ENCODE results near the gene SCLY.
A peak's percentile ranks its signal among the peaks of the same experiment; 100 is the strongest.
"Not testable (repeated sequence)": the region's sequence is repeated elsewhere in the genome, so short reads cannot be mapped to it uniquely, and the experiment has no call there.

The SCLY gene

DNA sequence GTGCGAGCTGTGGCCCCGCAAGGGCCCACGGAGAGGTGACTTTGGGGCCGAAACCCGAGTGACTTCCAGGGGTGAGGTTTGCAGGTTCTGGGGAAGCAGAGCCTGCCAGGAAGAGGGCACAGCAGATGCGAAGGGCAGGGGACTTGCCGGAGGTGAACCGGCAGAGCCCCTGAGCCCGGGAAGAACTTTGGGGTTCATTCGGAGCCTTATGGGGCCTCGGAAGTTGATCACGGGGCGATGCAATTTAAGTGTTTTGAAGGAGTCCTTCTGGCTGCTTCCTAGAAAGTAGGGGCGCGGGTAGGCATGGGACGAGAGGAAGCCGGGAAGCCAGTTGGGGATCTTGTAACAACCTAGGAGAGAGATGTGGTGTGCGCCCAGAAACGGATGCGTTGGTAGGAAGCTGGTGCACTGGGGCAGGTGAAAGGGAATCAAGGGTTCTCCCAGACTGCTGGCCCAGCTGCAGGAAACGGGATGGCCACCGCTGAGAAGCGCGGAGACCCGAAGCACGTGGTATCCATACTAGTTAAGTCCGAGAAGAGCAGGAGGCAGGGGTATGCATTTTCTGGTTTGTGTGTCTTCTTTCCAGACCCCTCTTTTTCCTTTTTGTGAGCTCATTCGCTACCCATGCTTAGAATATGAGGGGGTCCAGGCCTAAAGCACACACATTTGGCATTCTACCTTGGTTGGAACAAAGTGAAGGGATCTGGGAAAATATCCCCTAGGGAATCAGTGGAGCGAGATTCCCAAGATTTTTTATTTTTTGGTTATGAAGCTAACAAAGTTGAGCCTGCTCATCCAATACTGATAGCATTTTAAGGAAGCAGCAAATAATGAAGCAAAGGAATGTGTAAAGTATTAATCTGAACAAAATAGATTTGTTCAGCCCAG, 758 bp downstream of the SCLY start:
- TF ChIP-seq, protein P1, sequence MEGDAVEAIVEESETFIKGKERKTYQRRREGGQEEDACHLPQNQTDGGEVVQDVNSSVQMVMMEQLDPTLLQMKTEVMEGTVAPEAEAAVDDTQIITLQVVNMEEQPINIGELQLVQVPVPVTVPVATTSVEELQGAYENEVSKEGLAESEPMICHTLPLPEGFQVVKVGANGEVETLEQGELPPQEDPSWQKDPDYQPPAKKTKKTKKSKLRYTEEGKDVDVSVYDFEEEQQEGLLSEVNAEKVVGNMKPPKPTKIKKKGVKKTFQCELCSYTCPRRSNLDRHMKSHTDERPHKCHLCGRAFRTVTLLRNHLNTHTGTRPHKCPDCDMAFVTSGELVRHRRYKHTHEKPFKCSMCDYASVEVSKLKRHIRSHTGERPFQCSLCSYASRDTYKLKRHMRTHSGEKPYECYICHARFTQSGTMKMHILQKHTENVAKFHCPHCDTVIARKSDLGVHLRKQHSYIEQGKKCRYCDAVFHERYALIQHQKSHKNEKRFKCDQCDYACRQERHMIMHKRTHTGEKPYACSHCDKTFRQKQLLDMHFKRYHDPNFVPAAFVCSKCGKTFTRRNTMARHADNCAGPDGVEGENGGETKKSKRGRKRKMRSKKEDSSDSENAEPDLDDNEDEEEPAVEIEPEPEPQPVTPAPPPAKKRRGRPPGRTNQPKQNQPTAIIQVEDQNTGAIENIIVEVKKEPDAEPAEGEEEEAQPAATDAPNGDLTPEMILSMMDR (IDR thresholded peaks at IDR 0.05; ENCODE audit: low read depth, low read length): no peak
- DNase-seq (ENCODE audit: low read depth in 2 of 2): peak; percentile 46 to 51

DNA sequence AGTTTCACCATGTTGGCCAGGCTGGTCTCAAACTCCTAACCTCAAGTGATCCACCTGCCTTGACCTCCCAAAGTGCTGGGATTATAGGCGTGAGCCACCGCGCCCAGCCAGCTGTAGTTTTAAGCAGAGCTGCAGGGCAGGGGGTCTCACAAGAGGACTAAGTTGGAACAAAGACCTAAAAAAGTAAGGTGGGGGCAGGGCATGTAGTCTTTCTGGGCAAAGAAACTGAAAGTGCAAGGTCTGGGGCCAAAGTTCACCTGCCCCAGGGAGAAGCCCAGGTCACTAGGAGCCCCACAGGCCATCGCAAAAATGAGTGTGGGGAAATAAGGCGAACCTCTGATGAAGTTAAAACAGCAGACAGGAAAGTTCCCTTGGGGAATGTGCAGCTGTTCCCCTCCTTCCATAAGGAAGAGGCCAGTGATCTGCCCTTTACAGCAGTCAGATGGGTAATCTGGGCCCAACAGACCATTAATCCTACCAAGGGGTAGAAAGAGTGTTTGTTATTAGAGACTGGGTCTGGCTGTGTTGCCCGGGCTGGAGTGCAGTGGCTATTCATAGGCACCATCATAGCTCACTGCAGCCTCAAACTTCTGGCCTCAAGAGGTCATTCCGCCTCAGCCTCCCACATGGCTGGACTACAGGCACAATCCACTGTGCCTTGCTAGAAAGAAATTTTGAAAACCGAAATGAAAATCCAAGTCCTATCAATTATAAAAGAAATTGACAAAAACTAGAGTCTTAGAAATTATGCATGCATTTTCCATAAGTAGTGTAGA, 2.8 kb downstream of the SCLY start:
- no peak for DNase-seq (ENCODE audit: low read depth in 2 of 2)
- TF ChIP-seq, protein P1 (IDR thresholded peaks at IDR 0.05; ENCODE audit: low read depth, low read length): no peak
- no peak overlapping the region for H3K4me3 ChIP-seq (replicated peaks in 1 of 2; ENCODE audit: low read depth in 2 of 2, low read length in 2 of 2)

More for the DNA sequence above, 758 bp downstream of the SCLY start:
- H3K4me3 ChIP-seq (replicated peaks in 1 of 2; ENCODE audit: low read depth in 2 of 2, low read length in 2 of 2): peak overlapping the region; percentile 85 to 90

DNA sequence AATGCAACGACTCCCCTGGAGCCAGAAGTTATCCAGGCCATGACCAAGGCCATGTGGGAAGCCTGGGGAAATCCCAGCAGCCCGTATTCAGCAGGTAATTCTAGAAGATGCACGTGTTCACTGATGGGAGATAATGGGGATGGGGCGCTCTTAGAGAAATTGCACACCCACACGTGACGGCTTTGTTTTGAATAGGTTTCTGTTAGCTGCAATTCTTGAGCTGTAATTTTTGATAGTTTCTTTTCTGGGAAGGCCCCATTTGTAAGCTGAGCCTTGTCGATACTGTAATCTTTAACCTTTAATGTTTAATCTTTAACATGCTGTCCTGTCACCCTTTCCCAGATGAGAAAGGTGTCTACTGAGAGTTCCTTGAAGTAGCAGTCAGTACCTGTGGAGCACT, 3.6 kb downstream of the SCLY start:
- TF ChIP-seq, protein P1 (IDR thresholded peaks at IDR 0.05; ENCODE audit: low read depth, low read length): no peak
- no peak overlapping the region for H3K4me3 ChIP-seq (replicated peaks in 1 of 2; ENCODE audit: low read depth in 2 of 2, low read length in 2 of 2)

DNA sequence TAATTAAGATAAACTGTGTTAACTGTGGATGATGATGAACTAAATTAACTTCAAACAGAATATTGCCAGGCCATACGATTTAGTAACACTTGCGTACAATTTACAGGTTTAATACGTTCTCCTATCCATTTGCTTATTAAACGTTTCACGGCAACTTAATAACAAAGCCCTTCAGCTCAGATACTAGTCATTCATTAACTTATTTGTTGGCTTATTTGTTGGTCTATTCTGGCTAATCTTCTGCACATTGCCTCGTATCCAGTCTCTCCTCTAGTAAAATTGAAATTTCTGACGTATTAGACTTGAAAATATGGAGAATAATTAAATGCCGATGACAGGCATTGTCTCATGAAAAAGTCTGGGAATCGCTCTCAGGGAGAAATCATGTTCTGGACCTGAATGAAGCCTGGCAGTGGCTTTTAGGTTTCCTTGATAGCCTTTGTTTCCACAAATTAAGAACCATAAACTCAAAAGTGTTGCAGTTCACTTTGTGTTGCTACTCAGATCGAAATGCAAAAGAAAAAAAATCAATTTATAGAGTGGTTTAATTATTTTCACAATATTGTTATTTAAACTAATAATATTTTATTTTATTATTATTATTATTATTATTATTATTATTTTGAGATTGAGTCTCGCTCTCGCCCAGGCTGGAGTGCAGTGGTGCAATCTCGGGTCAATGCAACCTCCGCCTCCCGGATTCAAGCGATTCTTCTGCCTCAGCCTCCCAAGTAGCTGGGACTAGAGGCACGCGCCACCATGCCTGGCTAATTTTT, 4.5 kb downstream of the SCLY start:
- no peak for DNase-seq (ENCODE audit: low read depth in 2 of 2)
- no peak overlapping the region for H3K4me3 ChIP-seq (replicated peaks in 1 of 2; ENCODE audit: low read depth in 2 of 2, low read length in 2 of 2)
- TF ChIP-seq, protein P1 (IDR thresholded peaks at IDR 0.05; ENCODE audit: low read depth, low read length): no peak

More for the DNA sequence above, 3.6 kb downstream of the SCLY start:
- no peak for DNase-seq (ENCODE audit: low read depth in 2 of 2)

DNA sequence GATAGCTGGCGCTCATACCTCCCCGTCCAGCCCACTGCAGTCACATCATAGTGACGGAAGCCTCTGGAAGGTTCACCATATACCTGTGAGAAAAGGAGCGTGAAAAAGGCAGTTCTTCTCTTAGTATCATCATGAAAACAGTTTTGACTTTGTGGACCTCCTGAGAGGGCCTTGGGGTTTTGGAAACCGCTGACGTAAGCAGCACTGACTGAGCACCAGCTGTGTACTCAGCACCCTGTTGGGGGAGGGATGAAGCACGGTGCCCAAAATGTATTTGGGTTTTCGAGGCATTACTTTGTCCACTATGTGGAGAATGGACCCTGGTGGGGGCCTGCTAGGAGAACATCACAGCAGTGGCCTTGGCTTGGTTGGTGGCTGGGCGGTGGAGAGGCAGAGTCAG, 5.4 kb downstream of the SCLY start:
- TF ChIP-seq, protein P1 (IDR thresholded peaks at IDR 0.05; ENCODE audit: low read depth, low read length): no peak
- DNase-seq (ENCODE audit: low read depth in 2 of 2): no peak
- no peak overlapping the region for H3K4me3 ChIP-seq (replicated peaks in 1 of 2; ENCODE audit: low read depth in 2 of 2, low read length in 2 of 2)

DNA sequence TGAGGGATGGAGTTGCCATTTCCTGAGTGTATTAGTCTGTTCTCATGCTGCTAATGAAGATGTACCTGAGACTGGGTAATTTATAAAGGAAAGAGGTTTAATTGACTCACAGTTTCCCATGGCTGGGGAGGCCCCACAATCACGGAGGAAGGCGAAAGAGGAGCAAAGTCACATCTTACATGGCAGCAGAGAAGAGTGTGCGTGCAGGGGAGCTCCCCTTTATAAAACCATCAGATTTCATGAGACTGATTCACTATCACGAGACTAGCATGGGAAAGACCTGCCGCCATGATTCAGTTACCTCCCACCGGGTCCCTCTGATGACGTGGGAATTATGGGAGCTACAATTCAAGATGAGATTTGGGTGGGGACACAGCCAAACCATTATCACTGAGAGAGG, 5.9 kb downstream of the SCLY start:
- DNase-seq (ENCODE audit: low read depth in 2 of 2); H3K4me3 ChIP-seq (replicated peaks in 1 of 2; ENCODE audit: low read depth in 2 of 2, low read length in 2 of 2): not testable (repeated sequence)
